SH-SY5Y (cell line): Measurements from ENCODE around the gene HOXB3.

Experiments
- GATA2 ChIP-seq: IDR thresholded peaks from 2 replicates; pipeline ENCODE4 v1.6.1; 2011; ENCODE audit warnings: mild to moderate bottlenecking, low read depth, low read length
- GATA3 ChIP-seq: IDR thresholded peaks from 2 replicates; pipeline ENCODE4 v1.6.1; 2011; ENCODE audit warnings: low read depth, mild to moderate bottlenecking, low read length, moderate library complexity

DNA sequence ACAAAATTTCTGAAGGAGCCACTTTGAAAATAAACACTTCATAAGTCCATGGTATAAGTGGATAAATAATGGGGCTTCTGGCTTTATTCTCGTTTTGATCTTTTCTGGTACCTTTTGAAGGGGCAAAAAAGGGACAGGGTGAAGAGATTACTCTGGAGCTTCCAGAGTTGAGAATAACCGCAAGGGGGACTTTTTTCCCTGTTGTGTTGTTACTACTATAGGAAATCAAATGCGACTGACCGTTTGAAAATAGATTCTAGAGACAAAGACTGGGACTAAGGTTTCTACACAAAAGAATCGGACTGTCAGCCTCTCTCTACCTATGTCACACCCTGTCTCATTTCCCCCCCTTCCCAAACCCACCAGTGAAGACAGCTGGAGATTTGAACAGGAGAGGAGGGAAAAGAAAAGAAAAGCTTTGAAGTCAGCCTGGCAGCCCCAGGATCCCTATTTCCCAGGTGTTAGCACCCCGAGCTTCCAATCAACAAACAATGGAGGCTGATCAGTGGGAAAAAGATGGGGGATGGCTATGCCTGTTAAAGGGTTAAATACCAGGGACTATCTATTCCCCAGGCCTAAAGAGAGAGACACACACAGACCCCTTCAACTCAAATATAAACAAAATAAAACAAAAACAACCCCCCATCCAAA is 20.2 kb downstream of the HOXB3 start:
- no peak for TF ChIP-seq GATA2
- TF ChIP-seq GATA3: no peak
